DMS79 (cell line): Measurements from ENCODE around the gene SNX33.

ENCODE experiments used
- DNase-seq: peaks from one replicate; lab custom pipeline; 2025; lab: John Stamatoyannopoulos, UW

SNX33 gene

GRCh38 chr15:75641603-75642002 is 6.1 kb upstream of the SNX33 start:
- no peak for DNase-seq

DNA sequence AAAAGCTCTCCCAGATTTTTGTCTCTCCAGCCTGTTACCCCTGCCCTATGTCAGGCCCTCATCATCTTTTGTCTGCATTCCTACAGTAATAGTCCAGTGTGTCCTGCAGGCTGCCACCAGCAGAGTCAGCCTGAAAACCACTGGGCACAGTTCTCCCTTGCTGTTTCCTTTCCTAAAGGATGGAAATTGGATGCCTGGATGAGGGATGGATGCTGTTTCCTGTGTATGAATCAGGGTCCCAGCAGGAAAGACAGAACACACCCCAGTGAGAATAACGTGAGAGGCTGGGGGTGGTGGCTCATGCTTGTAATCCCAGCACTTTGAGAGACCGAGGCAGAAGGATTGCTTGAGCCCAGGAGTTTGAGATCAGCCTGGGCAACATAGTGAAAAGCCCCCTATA is 3.3 kb upstream of the SNX33 start:
- DNase-seq, result no peak

DNA sequence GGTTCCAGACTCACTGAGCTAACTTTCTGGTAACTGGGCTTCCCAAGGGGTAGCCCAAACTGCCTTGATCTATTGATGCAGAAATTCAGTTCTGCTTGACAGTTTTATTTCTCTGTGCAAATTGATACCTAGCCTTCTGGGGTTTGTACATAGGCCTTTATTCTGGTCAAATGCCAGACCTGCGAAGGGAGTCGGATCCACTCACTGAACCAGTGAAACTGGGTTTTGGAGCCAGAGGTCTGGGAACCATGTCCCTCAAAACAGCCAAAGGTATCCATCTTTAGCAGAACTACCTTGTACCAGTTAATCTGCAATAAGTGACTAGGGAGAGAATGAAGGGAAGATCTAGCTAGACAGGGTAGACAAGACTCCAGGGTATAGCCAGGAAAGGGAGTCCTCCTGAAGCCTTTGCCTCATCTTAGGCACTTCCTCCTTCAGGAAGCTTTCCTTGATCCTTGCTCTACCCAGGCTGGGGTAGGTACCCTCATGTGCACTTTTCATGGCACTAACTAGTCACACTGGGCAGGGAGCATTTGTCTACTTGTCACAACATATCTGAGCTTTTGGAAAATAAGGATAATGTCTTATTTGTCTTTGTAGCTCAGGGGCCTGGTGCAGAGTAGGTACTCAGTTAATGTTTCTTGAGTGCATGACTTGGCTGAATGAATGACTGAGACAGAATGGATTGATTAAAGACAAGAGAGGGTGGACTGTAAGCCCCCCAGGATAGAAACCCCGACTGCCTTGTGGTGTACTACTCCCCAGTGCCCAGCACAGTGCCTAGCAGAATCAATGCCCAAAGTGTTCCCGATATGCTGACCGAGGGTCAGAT is 1.4 kb upstream of the SNX33 start:
- no peak for DNase-seq

- DNase-seq, result no peak
Measured at GRCh38 chr15:75646944-75647364, 758 bp upstream of the SNX33 start.

- no peak for DNase-seq
Measured at GRCh38 chr15:75648156-75649000, 666 bp downstream of the SNX33 start.

- no peak for DNase-seq
Measured at GRCh38 chr15:75649045-75649761, 1.5 kb downstream of the SNX33 start.

DNA sequence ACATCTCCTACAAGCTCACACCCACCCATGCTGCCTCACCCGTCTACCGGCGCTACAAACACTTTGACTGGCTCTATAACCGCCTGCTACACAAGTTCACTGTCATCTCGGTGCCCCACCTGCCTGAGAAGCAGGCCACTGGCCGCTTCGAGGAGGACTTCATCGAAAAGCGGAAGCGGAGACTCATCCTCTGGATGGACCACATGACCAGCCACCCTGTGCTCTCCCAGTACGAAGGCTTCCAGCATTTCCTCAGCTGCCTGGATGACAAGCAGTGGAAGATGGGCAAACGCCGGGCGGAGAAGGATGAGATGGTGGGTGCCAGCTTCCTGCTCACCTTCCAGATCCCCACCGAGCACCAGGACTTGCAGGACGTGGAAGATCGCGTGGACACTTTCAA is 2.1 kb downstream of the SNX33 start:
- DNase-seq, result no peak

DNA sequence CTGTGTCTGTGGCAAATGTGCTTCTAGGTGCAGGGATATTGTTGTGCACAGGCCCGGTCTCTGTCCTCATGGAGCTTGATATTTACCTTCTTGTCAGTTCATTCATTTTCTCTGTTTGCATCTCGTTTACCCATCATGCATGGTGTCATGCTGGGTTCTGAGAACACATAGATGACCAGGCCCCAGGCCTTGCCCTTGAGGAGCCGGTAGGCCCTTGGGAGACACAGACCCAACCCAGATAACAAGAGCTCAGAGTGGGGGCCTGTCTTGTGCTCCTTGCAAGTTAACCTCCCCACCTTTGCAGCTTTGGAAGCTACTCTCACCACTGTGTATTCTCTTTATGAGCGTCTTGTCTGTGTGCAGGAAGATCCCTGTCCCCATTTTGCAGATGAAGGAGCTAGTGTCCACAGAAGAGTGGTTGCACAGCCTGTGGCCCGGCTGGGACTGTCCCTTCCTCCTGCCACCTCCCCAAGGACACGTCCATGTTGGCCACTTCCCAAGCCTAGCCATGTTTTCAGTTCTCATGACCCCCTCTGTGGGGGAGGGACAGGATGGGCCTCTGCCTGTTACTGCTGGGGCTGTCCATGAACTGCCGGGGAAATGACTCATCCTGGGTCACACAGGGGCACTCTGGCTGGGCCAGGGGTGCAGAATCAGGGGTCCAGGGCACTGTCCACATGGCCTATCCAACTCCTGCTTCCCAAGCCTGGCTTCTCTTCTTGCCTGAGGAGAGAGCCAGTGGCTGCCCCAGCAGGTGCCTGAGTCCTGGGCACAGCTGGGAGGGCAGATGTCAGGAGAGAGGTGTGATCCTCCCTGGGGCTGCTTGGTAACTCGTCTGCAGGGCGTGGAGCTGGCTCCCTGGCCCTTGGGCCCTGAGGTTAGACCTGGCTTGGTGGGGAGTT is 3.4 kb downstream of the SNX33 start:
- no peak for DNase-seq

- DNase-seq, result no peak
Measured at GRCh38 chr15:75651810-75652543, 4.3 kb downstream of the SNX33 start.

DNA sequence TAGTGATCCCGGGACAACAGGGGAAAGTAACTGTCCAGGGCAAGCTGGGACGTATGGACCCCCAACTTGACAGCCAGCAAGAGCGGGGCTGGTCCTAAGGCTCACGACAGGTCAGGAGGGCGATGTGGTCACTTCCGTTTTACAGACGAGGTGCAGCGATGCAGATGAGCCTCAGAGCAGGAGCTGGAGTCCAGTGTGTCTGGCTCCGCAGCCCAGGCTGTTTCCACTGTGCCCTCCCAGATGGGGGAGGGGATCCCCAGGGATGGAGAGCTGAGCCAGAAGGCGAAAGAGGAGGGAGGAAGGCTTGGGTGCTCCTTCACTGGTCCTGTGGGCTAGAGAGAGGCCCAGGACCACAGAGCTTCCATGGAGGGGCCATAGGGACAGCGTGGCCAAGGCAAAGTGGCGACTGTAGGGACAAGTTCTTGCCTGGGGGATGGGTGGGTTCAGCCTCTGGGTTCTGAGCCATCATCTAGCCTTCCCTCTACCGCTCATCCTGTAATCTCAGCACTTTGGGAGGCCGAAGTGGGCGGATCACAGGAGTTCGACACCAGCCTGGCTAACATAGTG is 5.7 kb downstream of the SNX33 start:
- no peak for DNase-seq

GRCh38 chr15:75654201-75654907 is 6.6 kb downstream of the SNX33 start:
- DNase-seq, result no peak

GRCh38 chr15:75655931-75656330 is 8.2 kb downstream of the SNX33 start:
- no peak for DNase-seq

- DNase-seq, result no peak
Measured at GRCh38 chr15:75656331-75656730, 8.6 kb downstream of the SNX33 start.

GRCh38 chr15:75656813-75657212 is 9.1 kb downstream of the SNX33 start:
- no peak for DNase-seq

- DNase-seq, result no peak
Measured at GRCh38 chr15:75659141-75659771, 11.5 kb downstream of the SNX33 start.

DNA sequence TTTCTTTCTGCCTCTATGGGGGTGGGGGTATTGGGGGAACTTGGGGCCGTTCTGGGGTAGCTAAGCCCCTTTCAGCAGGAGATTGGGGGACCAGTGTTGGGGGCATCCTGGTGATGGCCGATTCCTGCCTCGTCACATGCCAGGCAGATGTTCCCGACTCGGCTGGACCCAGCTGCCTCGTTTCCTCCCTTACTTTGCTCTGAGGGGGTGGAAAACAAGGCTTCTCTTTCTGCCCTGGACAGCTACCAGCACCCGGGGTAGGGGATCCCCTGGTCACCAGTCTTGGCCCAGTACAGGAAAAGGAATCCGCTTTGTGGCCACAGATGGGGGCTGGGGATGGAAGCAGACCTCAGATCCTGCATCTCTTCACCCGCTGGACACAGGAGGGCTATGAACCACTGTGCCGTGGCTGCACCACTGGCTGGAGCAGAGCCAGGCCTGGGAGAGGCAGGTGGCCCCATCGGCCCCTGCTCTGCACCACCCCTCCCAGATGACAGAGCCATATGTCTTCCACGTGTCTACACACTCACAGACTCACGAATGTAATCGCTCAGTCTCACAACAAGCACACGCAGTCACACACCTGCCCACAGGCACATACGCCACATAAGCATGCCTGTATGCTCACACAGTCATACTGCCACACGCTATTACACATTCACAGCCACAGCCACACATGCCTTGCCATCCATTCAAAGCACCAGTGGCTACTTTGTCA is 12.4 kb downstream of the SNX33 start:
- no peak for DNase-seq

- no peak for DNase-seq
Measured at GRCh38 chr15:75661100-75661755, 13.5 kb downstream of the SNX33 start.

GRCh38 chr15:75661756-75662140 is 14.0 kb downstream of the SNX33 start:
- DNase-seq, result no peak
